Measurements from ENCODE around the gene BBS9.

DNA sequence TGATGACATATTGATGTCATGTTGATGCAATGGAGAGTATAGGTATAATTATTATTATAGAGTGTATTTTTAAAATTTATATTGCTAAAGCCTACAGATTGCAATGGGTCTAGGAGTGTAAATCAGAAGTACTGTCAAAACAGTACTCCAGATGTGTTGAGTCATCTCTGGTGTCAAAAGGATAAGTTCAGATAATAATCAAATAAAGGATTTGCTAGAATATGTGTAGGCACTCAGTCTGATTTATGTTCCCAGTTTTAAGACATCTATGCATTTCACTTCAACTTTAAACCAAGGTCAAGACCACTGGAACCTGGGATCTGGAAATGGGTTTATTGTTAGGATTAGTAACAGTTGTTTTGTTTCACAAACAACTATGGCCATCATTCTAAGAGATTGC is 433.6 kb downstream of the BBS9 start:
- no peak for TF ChIP-seq REST (IDR thresholded peaks at IDR 0.05; ENCODE audit: insufficient read depth in 1 of 2, low read depth in 2 of 2, low read length in 2 of 2)
- no peak for TF ChIP-seq POLR2AphosphoS5 (IDR thresholded peaks at IDR 0.05; ENCODE audit: low read depth, low read length)
